Hematopoietic multipotent progenitor cell treated with erythropoietin and hydrocortisone succinate and interleukin-3 and kit ligand, for 17 days (in vitro differentiated cells): ENCODE results near the gene ZNF714.

Experiments used
- DNase-seq: peaks from one replicate; pipeline ENCODE4 v3.0.0-alpha.2; 2015; ENCODE audit warnings: low spot score

ZNF714 gene

DNA sequence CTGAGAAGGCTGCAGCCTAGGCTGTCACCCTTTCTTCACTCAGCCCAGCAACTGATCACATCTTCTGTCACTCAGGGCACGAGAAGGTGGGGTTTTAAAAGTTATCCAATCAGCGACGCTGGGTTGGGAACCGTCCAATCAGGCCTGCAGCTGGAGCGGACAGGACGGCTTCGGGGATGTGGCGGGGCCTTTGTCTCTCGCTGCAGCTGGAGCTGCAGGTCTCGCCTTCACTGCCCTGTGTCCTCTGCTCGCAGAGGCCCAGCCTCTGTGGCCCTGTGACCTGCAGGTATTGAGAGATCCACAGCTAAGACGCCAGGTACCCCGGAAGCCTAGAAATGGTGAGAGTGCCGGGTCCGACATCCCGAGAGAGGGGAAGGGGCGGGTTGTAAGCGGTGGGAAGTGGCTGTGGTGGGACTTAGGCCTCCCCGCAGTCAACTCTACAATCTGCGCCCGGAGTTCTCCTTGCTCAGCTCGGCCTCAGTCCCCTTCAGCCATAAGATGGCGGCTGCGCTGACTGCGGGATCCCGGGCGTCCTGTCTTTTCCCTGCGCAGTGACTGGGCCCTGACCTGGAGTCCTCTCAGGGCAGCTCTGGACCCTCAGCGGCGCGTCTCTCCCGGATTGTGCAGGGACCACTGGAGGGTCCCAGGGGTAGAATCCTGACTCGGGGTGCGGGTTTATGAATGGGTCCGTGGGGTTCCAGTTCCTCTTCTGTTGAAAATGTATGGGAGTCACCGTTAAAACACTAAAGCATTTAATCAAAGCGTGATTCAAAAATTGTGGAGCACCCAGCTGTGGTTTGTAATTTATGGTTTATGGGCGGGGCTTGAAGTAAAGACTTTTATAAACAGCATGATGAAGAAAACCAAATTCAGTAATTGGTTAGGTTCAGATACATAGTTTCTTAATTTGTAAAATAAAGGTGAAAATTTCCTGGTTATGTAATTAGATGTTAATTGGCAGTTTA lies at the start of gene ZNF714:
TSS of gene ZNF714 (plus strand) at position 193 of the 965 bp plus-strand sequence. CDS start 16,066 bp downstream, outside the sequence.
- peak; percentile 71 for DNase-seq

DNA sequence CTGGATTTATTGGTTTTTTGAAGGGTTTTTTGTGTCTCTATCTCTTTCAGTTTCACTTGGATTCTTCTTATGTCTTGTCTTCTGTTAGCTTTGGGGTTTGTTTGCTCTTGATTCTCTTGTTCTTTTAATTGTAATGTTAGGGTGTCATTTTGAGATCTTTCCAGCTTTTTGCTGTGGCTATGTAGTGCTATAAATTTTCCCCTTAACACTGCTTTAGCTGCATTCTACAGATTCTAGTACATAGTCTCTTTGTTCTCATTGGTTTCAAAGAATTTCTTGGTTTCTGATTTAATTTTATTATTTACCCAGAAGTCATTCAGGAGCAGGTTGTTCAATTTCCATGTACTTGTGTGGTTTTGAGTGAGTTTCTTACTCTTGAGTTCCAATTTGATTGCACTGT lies 37.0 kb upstream of the ZNF714 start:
- no peak for DNase-seq

DNA sequence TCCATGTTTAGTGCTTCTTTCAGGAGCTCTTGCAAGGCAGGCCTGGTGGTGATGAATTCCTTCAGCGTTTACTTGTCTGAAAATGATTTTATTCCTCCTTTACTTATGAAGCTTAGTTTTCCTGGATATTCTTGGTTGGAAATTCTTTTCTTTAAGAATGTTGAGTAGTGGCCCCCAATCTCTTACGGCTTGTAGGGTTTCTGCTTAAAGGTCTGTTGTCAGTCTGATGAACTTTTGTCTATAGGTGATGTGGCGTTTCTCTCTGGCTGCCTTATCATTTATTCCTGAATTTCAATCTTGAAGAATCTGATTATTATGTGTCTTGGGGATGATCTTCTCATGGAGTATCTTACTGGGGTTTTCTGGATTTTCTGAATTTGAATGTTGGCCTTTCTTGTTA lies 35.5 kb upstream of the ZNF714 start:
- DNase-seq, result no peak

DNA sequence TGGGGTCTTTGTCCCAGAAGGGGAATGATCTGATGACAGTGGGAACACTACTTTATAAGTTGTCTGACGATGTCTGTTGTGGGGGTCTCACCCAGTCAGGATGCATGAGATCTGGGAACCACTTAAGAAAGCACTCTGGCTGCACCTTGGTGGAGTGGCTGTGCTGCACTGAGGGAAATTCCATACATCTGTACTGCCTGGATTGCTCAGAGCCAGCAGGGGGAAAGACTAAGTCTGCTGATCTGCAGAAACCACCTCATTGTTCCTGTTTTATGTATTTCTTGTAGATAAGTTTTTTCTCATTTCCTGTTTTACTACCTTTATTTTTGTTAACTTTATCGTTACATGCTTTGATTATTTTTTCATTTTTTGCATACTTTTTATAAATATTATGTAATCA lies 34.3 kb upstream of the ZNF714 start:
- no peak for DNase-seq

DNA sequence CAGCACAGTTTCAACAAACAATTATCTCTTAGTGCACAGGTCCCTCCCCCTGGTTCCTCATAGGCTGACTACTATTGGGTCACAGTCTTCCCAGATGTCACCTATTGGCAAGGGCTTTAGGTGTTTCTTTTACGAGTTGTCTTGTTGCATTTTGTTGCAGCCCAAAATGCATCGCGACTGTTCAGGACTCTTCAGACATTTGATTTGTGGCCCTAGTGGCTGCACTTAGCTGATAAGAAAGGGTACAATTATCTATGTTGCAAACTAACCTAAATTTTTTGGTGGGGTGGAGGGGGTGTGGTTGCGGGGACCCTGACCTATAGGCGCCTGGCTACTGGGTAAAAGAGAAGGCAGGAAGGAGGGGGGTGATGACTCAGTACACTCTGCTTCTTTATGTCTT lies 29.1 kb upstream of the ZNF714 start:
- no peak for DNase-seq

DNA sequence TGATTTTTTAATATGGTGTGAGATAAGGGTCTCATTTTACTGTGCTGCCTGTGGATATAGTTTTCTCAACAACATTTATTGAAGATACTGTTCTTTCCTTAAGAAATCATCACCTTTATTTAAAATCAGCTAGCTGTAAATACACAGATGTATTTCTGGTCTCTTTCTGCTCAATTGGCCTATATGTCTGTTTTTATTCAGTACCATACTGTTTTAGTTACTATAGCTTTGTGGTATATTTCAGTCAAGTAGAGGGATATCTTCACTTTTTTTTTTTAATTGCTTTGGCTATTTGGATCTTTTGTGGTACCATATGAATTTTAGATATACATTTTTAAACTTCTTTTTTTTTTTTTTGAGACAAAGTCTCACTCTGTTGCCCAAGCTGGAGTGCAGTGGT lies 16.7 kb upstream of the ZNF714 start:
- DNase-seq, result no peak

DNA sequence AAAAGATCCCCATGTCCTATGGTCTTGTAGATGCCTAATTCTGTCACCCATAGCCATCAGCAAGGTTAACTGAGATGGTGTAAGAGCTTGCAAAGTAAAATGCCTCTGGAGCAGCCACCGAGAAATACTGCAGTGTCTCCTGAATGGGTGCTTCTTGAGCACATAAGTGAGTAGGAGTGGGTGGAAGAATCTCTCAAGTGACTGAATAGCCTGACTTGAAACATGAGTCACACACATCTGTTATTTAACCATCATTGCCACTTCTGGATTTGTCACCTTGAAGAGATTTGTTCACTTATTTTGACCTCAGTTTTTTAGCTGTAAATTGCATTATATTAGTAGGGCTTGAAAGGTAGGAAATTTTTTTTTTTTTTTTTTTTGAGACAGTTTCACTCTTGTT lies 2.3 kb downstream of the ZNF714 start:
- DNase-seq, result no peak

DNA sequence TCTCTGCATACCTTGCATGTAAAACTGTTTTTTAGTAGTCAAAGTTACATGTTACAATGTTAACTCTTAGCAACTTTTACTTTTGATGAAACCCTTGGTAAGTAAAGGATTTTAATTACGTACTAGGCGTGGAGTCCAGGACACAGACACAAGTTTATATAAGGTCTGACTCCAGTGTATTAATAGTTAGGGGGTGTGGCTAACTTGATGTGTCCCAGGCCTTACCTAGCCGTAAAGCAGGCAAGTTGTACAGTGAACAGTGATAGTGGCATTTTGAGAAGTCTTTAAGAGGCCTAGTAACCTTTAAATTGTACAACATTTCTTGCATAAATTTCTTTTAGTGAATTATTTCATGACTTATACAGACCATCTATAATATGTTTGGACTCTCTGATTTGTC lies 5.9 kb downstream of the ZNF714 start:
- DNase-seq, result no peak

DNA sequence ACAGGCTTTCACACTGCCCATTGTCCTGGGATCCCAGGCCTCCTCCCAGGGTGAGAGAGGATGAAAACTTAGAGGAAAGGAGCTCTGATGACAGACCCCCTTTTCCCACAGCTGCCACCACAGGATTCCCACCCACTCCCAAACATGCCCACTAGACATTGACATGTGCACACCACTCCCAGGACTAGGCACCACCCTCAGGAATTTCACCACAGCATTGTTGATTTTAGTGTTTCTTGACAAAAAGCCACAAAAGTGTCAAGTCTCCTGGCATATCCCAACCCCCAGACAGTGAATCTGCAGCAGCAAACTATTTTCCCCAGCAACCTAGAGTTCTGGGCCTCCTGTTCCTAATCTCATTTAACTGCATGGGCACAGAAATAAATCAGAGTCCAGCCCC lies 10.1 kb downstream of the ZNF714 start:
- no peak for DNase-seq

DNA sequence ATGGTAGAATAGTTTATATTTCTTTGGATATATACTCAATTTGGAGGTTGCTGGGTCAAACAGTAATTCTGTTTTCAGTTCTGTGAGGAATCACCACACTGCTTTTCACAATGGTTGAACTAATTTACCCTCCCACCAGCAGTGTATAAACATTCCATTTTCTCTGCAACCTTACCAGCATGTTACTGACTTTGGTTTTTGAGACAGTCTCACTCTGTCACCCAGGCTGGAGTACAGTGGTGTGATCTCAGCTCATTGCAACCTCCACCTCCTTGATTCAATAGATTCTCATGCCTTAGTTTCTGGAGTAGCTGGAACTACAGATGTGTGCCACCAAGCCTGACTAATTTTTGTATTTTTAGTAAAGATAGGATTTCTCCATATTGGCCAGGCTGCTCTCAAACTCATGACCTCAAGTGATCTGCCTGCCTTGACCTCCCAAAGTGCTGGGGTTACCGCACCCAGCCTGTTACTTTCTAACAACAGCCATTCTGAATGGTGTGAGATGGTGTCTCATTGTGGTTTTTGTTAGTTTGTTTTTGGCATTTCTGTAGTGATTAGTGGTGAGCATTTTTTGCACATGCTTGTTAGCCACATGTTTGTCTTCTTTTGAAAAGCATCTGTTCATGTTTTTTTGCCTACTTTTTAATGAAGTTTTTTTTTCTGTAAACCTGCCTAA lies 12.5 kb downstream of the ZNF714 start:
- DNase-seq, result no peak

DNA sequence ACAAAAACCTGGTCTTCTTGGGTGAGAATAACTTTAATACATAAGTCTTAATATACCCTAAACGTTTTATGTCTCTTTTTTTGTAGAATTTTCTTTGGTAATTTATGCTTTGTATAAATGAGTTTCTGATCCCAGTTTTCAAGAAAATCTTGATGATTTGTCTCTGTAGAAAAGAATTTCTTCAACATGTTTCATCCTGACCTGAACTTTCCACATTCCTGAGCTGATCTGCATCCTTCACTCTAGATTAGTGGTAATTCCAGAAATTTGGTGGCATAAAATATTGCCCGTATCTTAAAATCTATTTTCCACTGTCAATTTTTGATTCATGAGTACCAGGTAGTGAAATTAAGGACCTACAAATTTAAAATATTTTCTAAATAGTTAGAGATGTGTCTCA lies 16.3 kb downstream of the ZNF714 start:
- DNase-seq, result no peak

DNA sequence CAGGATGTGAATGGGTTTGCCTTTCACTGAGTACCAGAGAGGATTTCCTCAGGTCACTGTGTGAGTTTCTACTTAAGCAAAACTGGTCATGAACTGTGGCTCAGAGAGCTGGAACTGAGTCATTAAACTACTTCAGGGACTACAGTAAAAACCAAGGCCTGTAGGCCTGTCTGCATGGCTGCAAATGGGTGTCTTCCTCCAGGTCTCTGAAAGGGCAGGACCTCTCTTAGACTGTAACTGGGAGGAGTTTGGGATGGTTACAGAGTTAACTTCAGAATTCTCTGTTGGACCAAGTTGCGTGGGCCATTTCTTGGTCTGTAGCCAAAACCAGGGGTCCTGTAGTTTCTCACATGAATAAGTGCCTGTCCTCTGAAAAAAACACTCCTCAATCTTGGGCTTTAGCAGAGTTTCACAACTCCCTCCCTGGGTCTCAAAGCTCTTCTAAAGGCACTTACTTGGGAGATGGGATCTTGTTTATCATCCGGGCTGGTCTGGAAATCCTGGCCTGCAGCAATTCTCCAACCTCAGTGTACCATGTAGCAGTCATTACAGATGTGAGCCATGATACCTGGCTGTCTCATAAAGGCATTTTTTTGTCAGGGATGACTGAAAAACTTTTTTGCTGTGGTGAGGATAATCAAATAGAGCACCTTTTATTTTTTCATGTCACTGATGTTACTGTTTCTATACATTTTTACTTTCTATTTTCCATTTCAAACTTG lies 19.7 kb downstream of the ZNF714 start:
- no peak for DNase-seq

DNA sequence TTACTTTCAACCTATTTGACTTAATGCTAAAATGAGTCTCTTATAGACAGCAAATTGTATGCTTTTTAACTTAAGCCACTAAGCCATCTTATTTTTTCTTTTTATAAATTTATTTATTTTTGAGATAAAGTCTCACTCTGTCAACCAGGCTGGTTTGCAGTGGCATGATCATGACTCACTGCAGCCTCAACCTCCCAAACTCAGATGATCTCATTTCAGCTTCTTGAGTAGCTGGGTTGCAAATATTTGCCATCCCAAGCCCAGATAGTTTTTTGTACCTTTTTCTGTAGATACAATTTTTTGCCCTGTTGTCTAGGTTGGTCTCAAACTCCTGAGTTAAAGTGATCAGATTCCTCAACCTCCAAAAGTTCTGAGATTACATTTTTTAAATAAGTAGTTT lies 27.1 kb downstream of the ZNF714 start:
- no peak for DNase-seq

DNA sequence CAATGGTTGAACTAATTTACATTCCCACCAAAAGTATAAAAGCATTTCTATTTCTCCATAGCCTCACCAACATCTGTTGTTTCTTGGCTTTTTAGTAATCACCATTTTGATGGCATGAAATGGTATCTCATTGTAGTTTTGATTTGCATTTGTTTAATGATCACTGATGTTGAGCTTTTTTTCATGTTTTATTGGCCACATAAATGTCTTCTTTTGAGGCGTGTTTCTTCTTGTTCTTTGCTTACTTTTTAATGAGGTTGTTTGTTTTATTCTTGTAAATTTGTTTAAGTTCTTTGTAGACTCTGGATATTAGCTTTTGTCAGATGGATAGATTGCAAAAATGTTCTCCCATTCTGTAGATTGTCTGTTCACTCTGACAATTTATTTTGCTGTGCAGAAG lies 28.2 kb downstream of the ZNF714 start:
- no peak for DNase-seq

DNA sequence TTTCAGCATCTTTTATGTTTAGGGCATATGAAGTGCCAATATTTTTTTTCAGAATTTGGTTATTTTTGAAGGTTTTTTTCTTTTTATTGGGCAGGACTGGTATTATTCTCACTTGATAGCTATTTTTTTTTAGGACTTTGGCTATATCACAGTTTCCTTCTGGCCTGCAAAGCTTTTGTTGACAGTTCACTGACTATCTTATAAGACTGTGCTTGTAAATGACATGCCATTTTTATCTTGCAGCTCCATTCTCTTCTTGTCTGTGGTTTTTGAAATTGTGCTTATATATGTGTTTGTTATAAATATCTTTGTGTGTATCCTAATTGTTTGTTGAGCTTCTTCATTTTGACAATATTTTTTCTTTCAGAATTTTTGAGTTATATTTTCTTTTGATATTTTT lies 33.4 kb downstream of the ZNF714 start:
- no peak for DNase-seq

DNA sequence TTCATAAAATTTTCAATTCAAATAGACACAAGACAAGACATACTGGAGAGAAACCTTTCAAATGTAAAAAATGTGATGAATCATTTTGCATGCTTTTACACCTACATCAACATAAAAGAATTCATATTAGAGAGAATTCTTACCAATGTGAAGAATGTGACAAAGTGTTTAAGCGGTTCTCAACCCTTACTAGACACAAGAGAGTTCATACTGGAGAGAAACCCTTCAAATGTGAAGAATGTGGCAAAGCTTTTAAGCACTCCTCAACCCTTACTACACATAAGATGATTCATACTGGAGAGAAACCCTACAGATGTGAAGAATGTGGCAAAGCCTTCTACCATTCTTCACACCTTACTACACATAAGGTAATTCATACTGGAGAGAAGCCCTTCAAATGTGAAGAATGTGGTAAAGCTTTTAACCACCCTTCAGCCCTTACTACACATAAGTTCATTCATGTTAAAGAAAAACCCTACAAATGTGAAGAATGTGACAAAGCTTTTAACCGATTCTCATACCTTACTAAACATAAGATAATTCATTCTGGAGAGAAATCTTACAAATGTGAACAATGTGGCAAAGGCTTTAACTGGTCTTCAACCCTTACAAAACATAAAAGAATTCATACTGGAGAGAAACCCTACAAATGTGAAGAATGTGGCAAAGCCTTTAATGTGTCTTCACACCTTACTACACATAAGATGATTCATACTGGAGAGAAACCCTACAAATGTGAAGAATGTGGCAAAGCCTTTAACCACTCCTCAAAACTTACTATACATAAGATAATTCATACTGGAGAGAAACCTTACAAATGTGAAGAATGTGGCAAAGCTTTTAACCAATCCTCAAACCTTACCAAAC lies 35.3 kb downstream of the ZNF714 start:
- DNase-seq, result no peak

DNA sequence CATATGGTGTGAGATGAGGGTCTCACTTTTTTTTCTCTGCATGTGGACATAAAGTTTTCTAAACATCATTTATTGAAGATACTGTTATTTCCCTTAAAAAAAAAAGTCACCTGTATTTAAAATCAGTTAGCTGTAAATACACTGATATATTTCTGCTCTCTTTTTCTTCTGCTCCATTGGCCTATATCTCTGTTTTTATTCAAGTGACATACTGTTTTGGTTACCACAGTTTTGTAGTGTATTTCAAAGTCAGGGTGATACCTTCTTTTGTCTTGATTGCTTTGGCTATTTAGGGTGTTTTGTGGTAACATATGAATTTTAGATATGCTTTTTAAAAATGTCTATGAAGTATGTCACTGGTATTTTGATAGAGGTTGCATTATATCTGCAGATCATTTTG lies 44.1 kb downstream of the ZNF714 start:
- DNase-seq, result no peak

DNA sequence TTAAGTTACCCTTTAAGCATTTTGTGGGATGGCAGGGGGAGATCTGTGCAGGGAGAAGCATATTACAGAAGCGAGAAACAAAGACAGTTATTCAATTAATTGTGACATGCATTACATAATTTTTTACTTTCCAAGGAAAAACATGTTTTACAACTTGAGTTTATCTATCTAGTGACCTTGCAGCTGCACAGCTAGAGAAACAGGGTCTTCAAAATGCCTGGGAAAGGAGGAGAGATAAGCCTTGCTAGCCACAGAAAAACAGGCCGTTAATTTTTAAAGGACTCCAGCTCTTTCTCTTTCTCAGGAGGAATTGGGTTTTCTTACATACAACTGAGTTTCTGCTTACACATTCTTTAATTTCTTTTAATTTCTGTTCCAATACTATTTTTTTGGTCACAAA lies 45.0 kb downstream of the ZNF714 start:
- DNase-seq, result no peak

DNA sequence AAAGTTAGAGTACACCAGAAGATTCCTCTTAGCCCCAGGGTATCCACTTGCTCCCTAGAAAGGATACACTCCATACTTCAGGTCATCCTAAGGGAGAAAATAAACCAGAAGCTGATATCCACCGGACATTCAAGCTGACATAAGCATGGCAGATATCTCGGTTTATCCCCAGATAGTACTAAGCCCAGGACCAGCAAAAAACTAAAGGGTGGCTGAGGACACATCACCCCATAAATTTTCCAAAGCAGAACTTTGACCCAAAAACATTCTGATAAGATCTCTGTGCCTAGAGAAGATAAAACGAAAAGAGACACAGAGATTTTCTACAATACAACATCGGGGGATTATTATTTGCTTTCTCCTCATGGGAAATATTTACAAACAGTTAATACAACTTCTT lies 45.9 kb downstream of the ZNF714 start:
- no peak for DNase-seq

DNA sequence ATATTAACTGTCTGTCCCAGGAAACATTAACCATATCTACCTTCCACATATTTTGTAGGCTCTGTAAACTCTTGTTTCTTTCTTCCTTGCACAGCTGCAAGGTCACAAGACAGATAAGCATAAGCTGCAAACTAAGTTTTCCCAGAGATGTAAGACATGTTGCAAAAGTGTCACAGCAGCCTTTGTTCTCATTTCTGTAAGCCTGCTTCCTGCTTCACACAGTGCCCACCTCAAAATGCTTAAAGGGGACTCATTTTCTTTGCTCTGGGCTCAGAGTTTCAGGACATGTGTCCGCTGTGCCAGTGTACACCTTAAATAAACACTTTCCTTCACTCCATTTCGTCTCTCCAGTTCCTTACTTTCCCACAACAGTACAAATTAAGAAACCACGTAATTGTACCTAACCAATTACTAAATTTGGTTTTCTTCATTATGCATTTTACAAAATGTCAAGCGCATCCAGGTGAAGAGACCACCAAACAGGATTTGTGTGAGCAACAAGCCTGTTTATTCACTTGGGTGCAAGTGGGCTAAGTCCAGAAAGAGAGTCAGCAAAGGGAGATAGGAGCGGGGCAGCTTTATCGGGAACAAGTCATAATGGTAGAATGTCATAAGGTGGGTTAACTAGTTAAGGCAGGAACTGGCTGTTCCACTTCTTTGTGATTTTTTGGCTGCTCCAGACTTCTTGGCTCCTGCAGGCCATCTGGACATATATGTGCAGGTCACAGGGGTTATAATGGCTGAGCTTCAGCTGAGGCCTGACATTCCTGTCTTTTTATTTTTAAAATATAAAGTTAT lies 47.1 kb downstream of the ZNF714 start:
- no peak for DNase-seq
